Fibroblast of lung (primary cell): Measurements from ENCODE around the gene PLCL1. TPM values are rescaled to one million over a fixed set of nuclear protein-coding genes. Genes with fewer than 3 reads are reported as not detected.

Experiments used
- DNase-seq, 2 donors: peaks; one replicate each; pipeline versions ENCODE4 v3.0.0 to v3.0.0-alpha.2; 2010; ENCODE audit warnings: low read depth in 2 of 2
- H2AFZ ChIP-seq: 2 replicates; pipeline ENCODE4 v1.5.1; 2012; ENCODE audit warnings: low read length, control low read depth, inconsistent platforms
- H3K27ac ChIP-seq: 2 replicates; pipeline ENCODE4 v1.5.1; 2011; ENCODE audit warnings: low read length, control low read depth; ENCODE audit not compliant: insufficient read depth
- H3K27me3 ChIP-seq: 2 replicates; pipeline ENCODE4 v1.5.1; 2011; ENCODE audit warnings: mild to moderate bottlenecking, low read length; ENCODE audit not compliant: control insufficient read depth, insufficient read depth
- H3K36me3 ChIP-seq: 2 replicates; pipeline ENCODE4 v1.5.1; 2011; ENCODE audit warnings: low read length; ENCODE audit not compliant: control insufficient read depth, insufficient read depth
- H3K4me1 ChIP-seq: 2 replicates; pipeline ENCODE4 v1.5.1; 2011; ENCODE audit warnings: low read length; ENCODE audit not compliant: control insufficient read depth, insufficient read depth; ENCODE audit errors: extremely low read depth
- H3K4me2 ChIP-seq: 2 replicates; pipeline ENCODE4 v1.5.1; 2011; ENCODE audit warnings: low read length, control low read depth; ENCODE audit not compliant: insufficient read depth; ENCODE audit errors: extremely low read depth
- H3K4me3 ChIP-seq, 4 experiments: fragments of 200-600 bp in 1 of 4; sonication (generic) in 1 of 4; replicated peaks in 1 of 4; 2 replicates each; pipeline ENCODE4 v1.5.1; 2011 to 2016; ENCODE audit warnings: low read length in 4 of 4, low read depth in 3 of 4, mild to moderate bottlenecking in 3 of 4, control low read depth in 2 of 4, inconsistent platforms in 1 of 4, mixed read lengths in 1 of 4; ENCODE audit not compliant: insufficient read depth in 1 of 4; ENCODE audit errors: control extremely low read depth in 1 of 4
- H3K79me2 ChIP-seq: 2 replicates; pipeline ENCODE4 v1.5.1; 2012; ENCODE audit warnings: mild to moderate bottlenecking, low read length, inconsistent platforms; ENCODE audit not compliant: control insufficient read depth, insufficient read depth
- H3K9ac ChIP-seq: 2 replicates; pipeline ENCODE4 v1.5.1; 2011; ENCODE audit warnings: mild to moderate bottlenecking, low read length, control low read depth; ENCODE audit not compliant: insufficient read depth
- H3K9me3 ChIP-seq: 2 replicates; pipeline ENCODE4 v1.5.1; 2012; ENCODE audit warnings: low read depth, low read length; ENCODE audit not compliant: control insufficient read depth, insufficient read depth
- H4K20me1 ChIP-seq: 2 replicates; pipeline ENCODE4 v1.5.1; 2011; ENCODE audit warnings: low read length; ENCODE audit not compliant: control insufficient read depth, insufficient read depth; ENCODE audit errors: extremely low read depth
- CTCF ChIP-seq, 2 donors: IDR thresholded peaks in 1 of 2; conservative IDR thresholded peaks in 1 of 2; 1 replicate in 1 of 2; 2 replicates in 1 of 2; pipeline ENCODE4 v1.5.1; 2011 to 2012; ENCODE audit warnings: low read length in 2 of 2, control low read depth in 1 of 2, inconsistent platforms in 1 of 2, low read depth in 1 of 2, mild to moderate bottlenecking in 1 of 2
- EZH2 ChIP-seq: IDR thresholded peaks from 2 replicates; pipeline ENCODE4 v1.5.1; 2012; ENCODE audit warnings: low read length, control low read depth, mild to moderate bottlenecking; ENCODE audit errors: missing control alignments
- polyA plus RNA-seq, 2 donors: library from polyadenylated mRNA; depleted of rRNA in 1 of 2; stranded (reverse) in 1 of 2; unstranded in 1 of 2; fragments of >200 nt; gene quantifications; 2 replicates each; pipeline ENCODE4 v1.2.1, GENCODE V29; 2011 to 2012; ENCODE audit warnings: missing spikeins in 1 of 2
- total RNA-seq: library from RNA; depleted of rRNA; stranded (reverse); fragments of >200 nt; gene quantifications from 2 replicates; pipeline ENCODE4 v1.2.1, GENCODE V29; 2014

PLCL1 gene
- total and polyA plus RNA-seq, 2 donors (not counting 1 experiment from before 2014, with no cell fraction given), result 0.48 to 0.83 TPM

GRCh38 chr2:198178766-198179165 lies 374.4 kb downstream of the PLCL1 start:
- Histone ChIP-seq H3K9ac (no peak overlapping the region), H3K36me3 (no peaks in the 10 kb centered on the region), H4K20me1 (no peaks in the 10 kb centered on the region), H3K4me1 (no peaks in the 10 kb centered on the region), H2AFZ (no peak overlapping the region), H3K9me3 (no peaks in the 10 kb centered on the region), H3K4me3 (no peak overlapping the region), H3K79me2 (no peaks in the 10 kb centered on the region), H3K4me2 (no peak overlapping the region), H3K27ac (no peak overlapping the region), H3K27me3 (no peaks in the 10 kb centered on the region)
- no peak for TF ChIP-seq EZH2
- no peak for TF ChIP-seq CTCF (conservative IDR thresholded peaks at IDR 0.05 in 1 of 2, IDR thresholded peaks at IDR 0.05 in 1 of 2; ENCODE audit: low read depth in 1 of 2, low read length in 2 of 2)
- no peak for DNase-seq

DNA sequence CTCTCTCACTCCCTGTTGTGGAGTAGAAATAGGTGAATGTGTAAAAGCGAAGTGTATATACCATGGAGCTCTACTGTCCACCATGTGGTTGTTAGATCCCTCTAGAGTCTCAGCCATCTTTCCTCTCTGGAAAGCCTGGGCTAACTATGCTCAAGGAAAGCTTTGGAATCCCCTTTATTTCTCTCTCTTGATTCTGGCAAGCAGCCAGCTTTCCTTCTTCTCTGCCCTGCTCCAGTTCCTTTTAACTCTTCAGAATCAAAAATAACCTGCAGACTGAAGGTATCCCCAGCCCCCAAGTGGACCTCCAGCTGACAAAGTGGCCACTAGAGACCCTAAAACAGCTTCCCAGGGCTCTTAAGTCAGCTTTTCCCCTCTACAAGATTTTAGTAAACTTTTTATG lies 381.9 kb downstream of the PLCL1 start:
- no peak overlapping the region for H3K9ac ChIP-seq
- DNase-seq, result no peak
- H3K79me2 ChIP-seq, result no peaks in the 10 kb centered on the region
- no peaks in the 10 kb centered on the region for H3K4me1 ChIP-seq
- H3K27ac ChIP-seq, result no peak overlapping the region
- H3K9me3 ChIP-seq, result no peaks in the 10 kb centered on the region
- H3K4me3 ChIP-seq, result no peak overlapping the region
- no peaks in the 10 kb centered on the region for H3K36me3 ChIP-seq
- no peak overlapping the region for H3K4me2 ChIP-seq
- TF ChIP-seq EZH2 (no peak), CTCF (conservative IDR thresholded peaks at IDR 0.05 in 1 of 2, IDR thresholded peaks at IDR 0.05 in 1 of 2; ENCODE audit: low read depth in 1 of 2, low read length in 2 of 2) (no peak)
- no peaks in the 10 kb centered on the region for H4K20me1 ChIP-seq
- no peaks in the 10 kb centered on the region for H3K27me3 ChIP-seq
- no peak overlapping the region for H2AFZ ChIP-seq

DNA sequence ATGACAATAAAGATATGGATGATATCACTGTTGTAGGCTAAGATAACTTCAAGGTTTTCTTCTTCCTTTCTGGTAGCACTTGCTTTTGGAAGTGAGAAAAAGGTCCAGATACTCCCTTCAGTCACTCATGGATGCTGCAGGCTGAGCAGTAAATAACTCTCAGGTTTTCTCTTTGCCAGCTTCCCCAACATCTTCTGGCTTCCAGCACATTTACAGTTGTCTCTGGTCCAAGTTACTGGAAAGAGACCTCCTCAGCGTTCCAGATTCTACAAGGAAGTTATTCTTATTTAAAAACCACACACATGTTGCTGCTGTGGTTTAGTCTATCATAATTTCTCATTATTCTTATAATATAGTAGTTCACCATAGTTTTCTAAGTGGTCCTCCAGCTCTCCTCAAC lies 383.4 kb downstream of the PLCL1 start:
- no peaks in the 10 kb centered on the region for H3K36me3 ChIP-seq
- H3K79me2 ChIP-seq, result no peaks in the 10 kb centered on the region
- H4K20me1 ChIP-seq, result no peaks in the 10 kb centered on the region
- H2AFZ ChIP-seq, result no peak overlapping the region
- no peaks in the 10 kb centered on the region for H3K27me3 ChIP-seq
- no peak for DNase-seq
- TF ChIP-seq CTCF (conservative IDR thresholded peaks at IDR 0.05 in 1 of 2, IDR thresholded peaks at IDR 0.05 in 1 of 2; ENCODE audit: low read depth in 1 of 2, low read length in 2 of 2), result no peak
- TF ChIP-seq EZH2, result no peak
- no peaks in the 10 kb centered on the region for H3K4me1 ChIP-seq
- H3K9ac ChIP-seq, result no peak overlapping the region
- H3K27ac ChIP-seq, result no peak overlapping the region
- H3K9me3 ChIP-seq, result no peaks in the 10 kb centered on the region
- no peak overlapping the region for H3K4me2 ChIP-seq
- no peak overlapping the region for H3K4me3 ChIP-seq
